Peyer's patch (tissue), 4 donors: ENCODE results near the gene PLCXD3. TPM values are rescaled to one million over a fixed set of nuclear protein-coding genes. Genes with fewer than 3 reads are reported as not detected.

Source experiments
- DNase-seq, 3 donors: peaks; one replicate each; pipeline ENCODE4 v3.0.0-alpha.2; 2017 to 2019
- H3K27ac ChIP-seq, 4 donors: fragments of 200-600 bp; sonication (generic); one replicate each; pipeline ENCODE4 v1.5.1; 2016 to 2019
- H3K27me3 ChIP-seq, 2 donors: fragments of 200-600 bp; sonication (generic); one replicate each; pipeline ENCODE4 v1.5.1; 2019
- H3K36me3 ChIP-seq, 3 donors: fragments of 200-600 bp; sonication (generic); one replicate each; pipeline ENCODE4 v1.5.1; 2016 to 2019
- H3K4me1 ChIP-seq, 4 donors: fragments of 200-600 bp; sonication (generic); one replicate each; pipeline ENCODE4 v1.5.1; 2016 to 2019
- H3K4me3 ChIP-seq, 4 donors: fragments of 200-600 bp; sonication (generic); 1 replicate in 3 of 4; 2 replicates in 1 of 4; pipeline ENCODE4 v1.5.1; 2016 to 2019; ENCODE audit warnings: mild to moderate bottlenecking in 1 of 4
- H3K9me3 ChIP-seq, 4 donors: fragments of 200-600 bp; sonication (generic); one replicate each; pipeline ENCODE4 v1.5.1; 2016 to 2019; ENCODE audit warnings: mild to moderate bottlenecking in 1 of 4
- POLR2A ChIP-seq, 2 donors: fragments of 450-650 bp; IDR thresholded peaks; one replicate each; pipeline ENCODE4 v1.5.1; 2017; ENCODE audit warnings: antibody characterized with exemption in 2 of 2, mild to moderate bottlenecking in 2 of 2, moderate library complexity in 2 of 2
- total RNA-seq, 4 donors: library from RNA; depleted of rRNA; stranded (reverse); fragments of >200 nt; gene quantifications; one replicate each; pipeline ENCODE4 v1.1.0, GENCODE V29; 2016
- TF ChIP-seq, protein P1 (sequence below), 6 experiments: fragments of 450-650 bp in 4 of 6; fragments of 200-600 bp in 2 of 6; sonication (generic) in 1 of 6; IDR thresholded peaks; one replicate each; pipeline ENCODE4 v1.5.1; 2017 to 2019; ENCODE audit warnings: antibody characterized with exemption in 6 of 6, mild to moderate bottlenecking in 3 of 6, moderate library complexity in 1 of 6

Gene PLCXD3, protein sequence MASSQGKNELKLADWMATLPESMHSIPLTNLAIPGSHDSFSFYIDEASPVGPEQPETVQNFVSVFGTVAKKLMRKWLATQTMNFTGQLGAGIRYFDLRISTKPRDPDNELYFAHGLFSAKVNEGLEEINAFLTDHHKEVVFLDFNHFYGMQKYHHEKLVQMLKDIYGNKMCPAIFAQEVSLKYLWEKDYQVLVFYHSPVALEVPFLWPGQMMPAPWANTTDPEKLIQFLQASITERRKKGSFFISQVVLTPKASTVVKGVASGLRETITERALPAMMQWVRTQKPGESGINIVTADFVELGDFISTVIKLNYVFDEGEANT
- 1 to 10 TPM in 3 of 4 donors, under 1 TPM in 1; 0.83 to 2.8 (median 1.6) TPM for total RNA-seq

DNA sequence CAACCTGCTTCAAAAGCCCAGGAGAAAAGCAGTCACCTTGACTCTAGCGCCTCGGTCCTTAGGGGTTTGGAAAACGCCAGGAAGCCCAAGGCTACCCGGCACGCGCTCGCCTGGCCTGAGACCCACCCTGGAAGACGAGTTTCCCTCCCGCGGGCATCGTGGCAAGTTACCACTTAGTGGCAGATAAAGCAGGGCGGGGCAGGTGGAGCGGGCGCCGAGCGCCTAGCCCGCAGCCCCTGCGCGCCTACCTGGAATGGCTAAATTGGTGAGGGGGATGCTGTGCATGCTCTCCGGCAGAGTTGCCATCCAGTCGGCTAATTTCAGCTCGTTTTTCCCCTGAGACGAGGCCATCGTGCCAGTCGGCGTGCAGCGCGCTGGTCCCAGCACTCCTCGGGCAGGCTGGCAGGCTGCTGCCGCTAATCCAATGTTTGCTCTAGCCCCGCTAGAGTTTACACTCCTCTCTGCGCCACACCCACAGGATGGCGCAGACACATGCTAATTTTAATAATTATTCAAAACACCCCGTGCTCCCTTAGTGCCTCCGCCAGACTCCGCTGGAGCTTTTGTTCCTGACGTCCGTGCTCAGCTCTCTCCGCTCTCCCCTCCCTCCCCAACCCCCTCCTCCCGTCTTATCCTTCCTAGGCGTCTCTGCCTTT lies at the start of gene PLCXD3:
Gene PLCXD3, minus strand, starts transcription at position 426 of the 656 bp plus-strand sequence. Its CDS starts 75 bp downstream, at position 351.
- Histone ChIP-seq H3K4me1 (peaks cover 0 to 6% (median 0%) of the 10 kb centered on the region in 4 donors), H3K36me3 (no peaks in the 10 kb centered on the region), H3K4me3 (peak within 1 kb of the TSS; percentile 19 to 51 (median 37)), H3K27ac (no peak within 1 kb of the TSS), H3K9me3 (no peaks in the 10 kb centered on the region), H3K27me3 (no peaks in the 10 kb centered on the region)
- DNase-seq = peak in 2 of 3 donors; percentile 46 to 53
- TF ChIP-seq, protein P1, sequence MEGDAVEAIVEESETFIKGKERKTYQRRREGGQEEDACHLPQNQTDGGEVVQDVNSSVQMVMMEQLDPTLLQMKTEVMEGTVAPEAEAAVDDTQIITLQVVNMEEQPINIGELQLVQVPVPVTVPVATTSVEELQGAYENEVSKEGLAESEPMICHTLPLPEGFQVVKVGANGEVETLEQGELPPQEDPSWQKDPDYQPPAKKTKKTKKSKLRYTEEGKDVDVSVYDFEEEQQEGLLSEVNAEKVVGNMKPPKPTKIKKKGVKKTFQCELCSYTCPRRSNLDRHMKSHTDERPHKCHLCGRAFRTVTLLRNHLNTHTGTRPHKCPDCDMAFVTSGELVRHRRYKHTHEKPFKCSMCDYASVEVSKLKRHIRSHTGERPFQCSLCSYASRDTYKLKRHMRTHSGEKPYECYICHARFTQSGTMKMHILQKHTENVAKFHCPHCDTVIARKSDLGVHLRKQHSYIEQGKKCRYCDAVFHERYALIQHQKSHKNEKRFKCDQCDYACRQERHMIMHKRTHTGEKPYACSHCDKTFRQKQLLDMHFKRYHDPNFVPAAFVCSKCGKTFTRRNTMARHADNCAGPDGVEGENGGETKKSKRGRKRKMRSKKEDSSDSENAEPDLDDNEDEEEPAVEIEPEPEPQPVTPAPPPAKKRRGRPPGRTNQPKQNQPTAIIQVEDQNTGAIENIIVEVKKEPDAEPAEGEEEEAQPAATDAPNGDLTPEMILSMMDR (IDR thresholded peaks at IDR 0.05) = no peak
- no peak for TF ChIP-seq POLR2A (IDR thresholded peaks at IDR 0.05)

DNA sequence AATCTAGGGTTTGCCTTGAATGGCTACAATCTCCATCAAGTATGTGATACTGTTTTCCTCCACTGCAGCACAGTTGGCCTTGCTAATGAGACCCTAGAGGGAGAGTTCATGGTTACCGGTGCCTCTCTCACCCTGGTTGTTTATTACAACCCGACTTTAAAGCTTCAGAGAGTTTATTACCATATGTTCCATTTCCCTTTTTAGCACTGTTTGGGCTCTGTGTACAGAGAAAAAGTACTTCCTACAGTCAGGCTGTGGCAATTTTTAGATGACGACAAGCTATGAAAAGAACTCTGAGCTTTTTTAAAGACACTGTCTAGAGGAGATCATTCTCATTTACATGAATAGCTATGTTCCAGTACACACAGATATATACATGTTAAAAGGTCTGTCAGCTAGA lies 48.8 kb upstream of the PLCXD3 start:
- Histone ChIP-seq H3K36me3 (no peaks in the 10 kb centered on the region), H3K9me3 (no peaks in the 10 kb centered on the region), H3K27me3 (no peaks in the 10 kb centered on the region), H3K4me3 (no peak overlapping the region), H3K4me1 (no peaks in the 10 kb centered on the region), H3K27ac (no peak overlapping the region)
- no peak for TF ChIP-seq POLR2A (IDR thresholded peaks at IDR 0.05)
- TF ChIP-seq, protein P1 (IDR thresholded peaks at IDR 0.05) = no peak
- no peak for DNase-seq

DNA sequence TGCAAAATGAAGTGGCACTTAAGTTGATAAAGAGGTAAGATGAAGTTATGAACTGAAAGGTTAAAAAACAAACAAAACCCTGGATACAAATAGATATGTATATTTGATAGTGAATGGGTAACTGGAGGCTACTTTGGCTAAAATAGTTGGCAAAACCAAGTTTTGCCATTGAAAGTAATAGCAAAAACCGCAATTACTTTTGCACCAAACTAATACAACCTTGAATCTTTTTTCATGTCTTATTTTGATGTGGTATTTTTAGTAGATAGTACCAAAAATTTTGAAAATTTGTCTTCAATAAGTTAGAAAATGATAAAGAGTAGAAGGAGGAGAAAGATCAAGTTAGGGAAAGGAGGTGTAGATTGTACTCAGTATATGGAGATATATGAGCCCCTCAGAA lies 47.9 kb upstream of the PLCXD3 start:
- DNase-seq = no peak
- Histone ChIP-seq H3K4me3 (no peak overlapping the region), H3K9me3 (no peaks in the 10 kb centered on the region), H3K36me3 (no peaks in the 10 kb centered on the region), H3K27me3 (no peaks in the 10 kb centered on the region), H3K27ac (no peak overlapping the region), H3K4me1 (no peaks in the 10 kb centered on the region)
- TF ChIP-seq, protein P1 (IDR thresholded peaks at IDR 0.05) = no peak
- no peak for TF ChIP-seq POLR2A (IDR thresholded peaks at IDR 0.05)

DNA sequence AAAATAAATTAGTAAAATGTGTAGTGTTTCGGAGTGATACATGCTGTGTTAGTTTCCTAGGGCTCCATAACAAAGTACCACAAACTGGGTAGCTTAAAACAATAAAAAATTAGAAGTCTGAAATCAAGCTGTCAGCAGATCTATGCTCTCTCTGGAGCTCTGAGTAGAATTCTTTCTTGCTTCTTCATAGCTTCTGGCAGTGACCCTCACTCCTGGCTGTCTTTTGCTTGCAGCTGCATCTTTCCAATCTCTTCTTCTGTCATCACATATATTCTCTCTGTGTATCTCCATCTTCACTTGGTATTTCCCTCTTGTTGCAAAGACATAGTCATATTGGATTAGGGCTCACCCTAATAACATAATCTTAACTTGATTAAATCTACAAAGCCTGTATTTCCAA lies 37.6 kb upstream of the PLCXD3 start:
- no peak for DNase-seq
- H3K4me3 ChIP-seq = no peak overlapping the region
- peaks cover 0 to 4% (median 0%) of the 10 kb centered on the region in 4 donors for H3K9me3 ChIP-seq
- H3K27me3 ChIP-seq = no peaks in the 10 kb centered on the region
- no peaks in the 10 kb centered on the region for H3K4me1 ChIP-seq
- TF ChIP-seq, protein P1 (IDR thresholded peaks at IDR 0.05) = no peak
- no peak for TF ChIP-seq POLR2A (IDR thresholded peaks at IDR 0.05)
- H3K36me3 ChIP-seq = no peaks in the 10 kb centered on the region
- no peak overlapping the region for H3K27ac ChIP-seq

DNA sequence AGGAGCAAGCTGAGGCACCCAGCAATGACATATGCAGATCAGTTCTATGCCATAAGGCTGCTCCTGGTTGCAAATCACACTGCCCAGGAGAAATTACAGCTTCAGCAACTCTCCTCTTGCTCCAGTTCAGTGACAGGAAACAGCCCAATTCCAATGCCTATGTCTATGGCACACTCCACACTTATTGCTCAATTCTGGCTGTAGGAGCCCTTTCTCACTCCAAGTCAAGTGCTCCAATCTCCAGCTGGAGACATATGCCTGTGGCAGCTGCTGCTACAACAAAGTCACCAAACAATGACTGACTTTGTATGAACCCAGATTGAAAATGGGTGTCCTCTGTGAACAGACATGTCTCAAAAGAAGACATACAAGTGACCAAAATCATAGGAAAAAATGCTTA lies 31.8 kb upstream of the PLCXD3 start:
- no peak overlapping the region for H3K27ac ChIP-seq
- H3K27me3 ChIP-seq = no peaks in the 10 kb centered on the region
- H3K4me1 ChIP-seq = no peaks in the 10 kb centered on the region
- no peaks in the 10 kb centered on the region for H3K36me3 ChIP-seq
- no peaks in the 10 kb centered on the region for H3K9me3 ChIP-seq
- no peak for DNase-seq
- TF ChIP-seq, protein P1 (IDR thresholded peaks at IDR 0.05) = no peak
- no peak for TF ChIP-seq POLR2A (IDR thresholded peaks at IDR 0.05)
- H3K4me3 ChIP-seq = no peak overlapping the region
